Activated CD8-positive, alpha-beta memory T cell treated with anti-CD3 and anti-CD28 coated beads, Interleukin-2, amount 50 U/mL, for 1 hour (primary cell): Measurements from ENCODE around the gene BTG4.

Source experiments
- DNase-seq: peaks from one replicate; pipeline ENCODE4 v3.0.0-alpha.2; 2020; ENCODE audit errors: extremely low read depth

The BTG4 gene

DNA sequence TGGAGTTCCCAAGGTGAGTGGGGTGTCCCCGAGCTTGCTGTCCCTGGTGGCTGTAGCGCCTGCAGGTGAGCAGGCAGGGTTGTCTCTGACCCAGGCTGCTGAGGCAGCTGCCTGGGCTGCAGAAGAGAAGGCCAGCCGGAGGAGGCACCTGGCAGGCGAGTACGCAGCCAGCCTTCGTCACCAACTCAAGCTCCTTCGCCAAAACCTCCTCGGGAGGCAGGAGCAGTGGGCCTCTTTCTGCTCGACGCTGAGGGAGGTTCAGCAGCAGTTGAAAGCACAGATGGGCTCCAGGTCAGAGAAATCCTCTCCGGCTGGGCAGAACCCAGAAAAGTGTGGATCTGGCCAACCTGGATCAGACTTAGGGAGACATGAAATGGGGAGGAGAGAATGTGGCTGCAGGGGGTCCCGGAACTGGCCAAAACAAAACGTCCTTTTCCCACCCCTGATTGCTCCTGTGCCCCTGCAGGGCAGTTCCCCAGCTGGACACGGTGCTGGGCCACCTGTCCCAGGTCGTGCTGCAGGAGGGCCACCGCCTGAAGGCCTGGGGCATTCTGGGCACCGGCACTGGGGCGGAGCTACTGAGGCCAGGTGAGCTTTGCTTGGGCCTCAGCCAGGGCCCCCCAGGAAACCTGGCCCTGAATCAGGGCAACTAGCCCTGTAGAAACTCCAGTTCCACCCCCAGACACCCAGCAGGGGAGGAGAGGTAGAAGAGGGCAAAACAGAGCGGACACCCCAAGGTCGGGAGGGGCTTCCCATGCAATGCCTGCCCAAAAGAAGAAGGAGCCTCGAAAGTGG is 56.7 kb downstream of the BTG4 start:
- DNase-seq, result no peak

GRCh38 chr11:111454561-111455192 is 57.5 kb downstream of the BTG4 start:
- no peak for DNase-seq

- DNase-seq, result no peak
Observed at GRCh38 chr11:111452817-111453552, 59.2 kb downstream of the BTG4 start.

DNA sequence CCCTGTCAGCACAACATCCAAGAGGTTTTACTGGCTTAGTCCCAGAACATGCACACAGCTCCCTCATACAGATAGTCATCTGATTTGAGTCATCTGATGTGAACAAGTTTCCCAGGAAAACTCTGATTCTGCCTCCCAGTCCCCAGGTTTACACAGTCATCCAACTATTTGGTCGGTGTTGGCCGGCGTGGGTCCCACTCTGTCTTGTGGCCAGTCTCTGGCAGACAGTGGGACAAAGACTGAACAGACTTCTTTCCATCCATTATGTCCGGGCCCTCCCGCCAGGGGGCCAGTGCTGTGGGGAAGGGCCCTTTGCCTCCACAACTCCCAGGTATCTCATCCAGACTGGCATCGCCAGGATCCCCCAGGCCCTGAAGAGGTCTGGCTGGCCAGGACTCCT is 60.0 kb downstream of the BTG4 start:
- DNase-seq, result no peak

DNA sequence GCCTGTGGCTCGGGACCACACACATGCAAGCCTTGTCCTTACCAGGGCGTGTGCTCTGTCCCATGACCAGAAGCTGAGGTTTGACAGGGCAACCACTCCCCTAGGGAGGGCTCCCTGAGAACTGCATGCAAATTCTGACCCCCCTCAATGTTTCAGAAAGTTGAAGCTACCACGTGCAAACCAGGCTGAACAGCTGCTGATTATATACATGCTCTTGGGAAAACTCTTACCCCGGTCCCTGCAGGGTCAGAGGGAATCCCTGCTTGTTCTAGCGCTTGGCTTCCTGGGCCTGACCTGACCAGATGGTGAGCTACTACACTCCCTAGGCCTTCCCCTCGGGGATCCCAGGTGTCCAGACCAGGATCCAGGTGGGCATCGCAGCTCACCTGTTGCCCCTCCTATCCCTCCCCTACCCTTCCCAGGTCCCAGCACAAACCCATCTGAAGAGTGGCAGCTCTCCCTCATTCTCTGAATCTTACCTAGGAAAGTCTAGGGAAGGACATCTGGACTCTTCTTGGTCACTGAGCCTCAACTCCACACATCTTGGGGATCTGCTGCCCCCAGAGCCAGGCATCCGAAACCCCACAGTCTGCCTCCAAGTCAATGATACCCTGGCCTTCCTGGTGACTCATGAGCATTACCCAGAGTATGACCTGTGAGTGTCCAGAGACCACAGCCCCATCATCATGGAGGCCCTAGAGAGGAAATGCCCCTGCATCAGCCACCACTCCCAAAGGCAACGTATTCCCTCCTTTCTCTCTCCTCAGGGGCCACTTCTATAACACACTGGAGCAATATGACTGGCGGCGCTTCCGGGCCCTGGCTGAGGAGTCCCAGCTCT is 61.5 kb downstream of the BTG4 start:
- DNase-seq, result no peak

- no peak for DNase-seq
Observed at GRCh38 chr11:111449696-111450479, 62.3 kb downstream of the BTG4 start.

DNA sequence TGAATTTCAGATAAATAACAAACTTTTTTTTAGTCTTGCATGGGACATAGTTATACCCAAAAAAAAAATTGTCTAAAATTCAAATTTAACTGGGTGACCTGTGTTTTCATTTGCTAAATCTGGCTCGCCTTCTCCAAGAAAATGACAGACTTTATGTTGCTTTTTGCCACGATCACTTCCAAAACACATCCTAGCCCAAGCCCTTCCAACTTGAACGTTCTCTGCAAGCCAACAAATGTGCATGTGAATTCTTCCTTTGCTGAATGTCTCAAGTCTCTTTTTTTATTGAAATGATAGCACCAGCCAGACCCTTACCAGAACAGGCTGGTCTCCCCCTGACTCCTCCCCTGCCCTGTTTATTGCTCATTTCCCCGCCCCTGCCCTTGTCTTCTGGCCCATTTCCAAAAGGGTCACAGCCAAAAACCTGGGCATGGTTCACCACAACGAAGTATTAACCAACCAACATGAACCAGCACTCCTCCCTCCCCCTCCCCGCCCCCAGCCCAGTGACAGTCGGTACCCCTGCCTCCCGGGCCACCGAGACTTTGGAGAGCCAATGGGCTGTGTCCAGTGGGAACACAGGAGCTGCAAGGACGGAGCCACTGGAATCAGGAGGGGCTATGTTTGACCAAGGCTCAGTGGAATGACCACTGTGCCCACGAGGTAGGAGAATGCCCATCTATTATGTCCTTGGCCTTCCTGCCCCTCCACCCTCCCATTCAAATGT is 63.2 kb downstream of the BTG4 start:
- no peak for DNase-seq

DNA sequence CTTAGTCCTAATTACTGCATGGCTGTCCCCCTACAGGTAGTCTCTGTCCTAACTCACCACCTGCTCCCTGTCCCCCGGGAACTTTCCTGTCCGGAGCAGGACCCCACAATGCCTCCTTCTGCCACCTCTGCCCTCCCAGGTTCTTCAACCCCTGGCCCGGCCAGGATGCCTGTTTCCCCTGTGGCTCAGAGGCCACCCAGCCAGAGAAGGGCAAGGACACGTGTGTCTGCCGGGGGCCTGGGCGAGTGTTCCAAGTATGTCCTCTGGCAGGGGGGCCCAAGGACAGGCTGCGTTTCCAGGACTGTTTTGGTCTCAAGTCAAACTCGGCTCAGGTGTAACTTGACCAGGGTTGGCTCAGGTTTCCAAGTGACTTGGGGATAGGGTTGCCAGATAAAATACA is 63.8 kb downstream of the BTG4 start:
- no peak for DNase-seq

DNA sequence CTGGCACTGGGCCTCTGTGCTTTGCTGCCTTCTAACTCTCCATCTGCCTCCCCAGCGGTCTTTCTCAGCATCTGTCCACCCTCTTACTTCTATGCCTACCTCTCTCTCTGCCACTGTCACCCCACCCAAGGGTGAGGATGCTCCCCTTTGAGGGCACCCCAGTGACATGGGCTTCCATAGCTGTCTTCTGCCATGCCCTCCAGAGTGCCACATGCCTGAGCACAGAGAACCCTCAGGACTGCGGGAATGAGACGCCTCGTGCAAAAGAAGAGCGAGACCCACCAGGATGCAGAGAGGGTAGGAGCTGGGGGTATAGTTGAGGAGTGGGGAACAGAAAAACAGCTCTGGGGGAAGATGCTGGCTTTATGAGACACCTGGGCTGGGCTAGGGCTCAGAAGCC is 64.3 kb downstream of the BTG4 start:
- DNase-seq, result no peak

GRCh38 chr11:111447112-111447471 is 65.1 kb downstream of the BTG4 start:
- no peak for DNase-seq

GRCh38 chr11:111446404-111447111 is 65.6 kb downstream of the BTG4 start:
- DNase-seq, result peak; percentile 63

DNA sequence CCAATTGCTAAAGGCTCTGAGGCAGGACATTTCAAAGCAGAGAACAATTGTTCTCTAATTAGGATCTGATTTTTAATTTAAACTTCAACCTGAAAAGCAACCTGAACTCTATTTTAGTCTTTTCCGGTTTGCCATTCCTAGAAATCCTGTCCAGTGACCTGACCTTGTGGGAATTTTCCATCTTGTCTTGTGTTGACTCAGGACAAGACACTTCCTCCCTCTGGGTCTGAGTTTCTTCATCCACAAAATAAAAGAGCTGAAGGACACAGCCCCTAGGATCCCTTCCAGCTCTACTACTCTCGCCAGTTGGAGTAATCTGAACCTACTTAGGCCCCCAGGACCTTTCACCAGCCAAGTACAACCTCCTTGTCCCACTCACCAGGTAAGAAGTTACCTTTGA is 66.6 kb downstream of the BTG4 start:
- DNase-seq, result no peak
